Measurements from ENCODE around the gene SREBF2.

GRCh38 chr22:41929418-41929810 lies 96.5 kb downstream of the SREBF2 start:
- TF ChIP-seq, protein P1, sequence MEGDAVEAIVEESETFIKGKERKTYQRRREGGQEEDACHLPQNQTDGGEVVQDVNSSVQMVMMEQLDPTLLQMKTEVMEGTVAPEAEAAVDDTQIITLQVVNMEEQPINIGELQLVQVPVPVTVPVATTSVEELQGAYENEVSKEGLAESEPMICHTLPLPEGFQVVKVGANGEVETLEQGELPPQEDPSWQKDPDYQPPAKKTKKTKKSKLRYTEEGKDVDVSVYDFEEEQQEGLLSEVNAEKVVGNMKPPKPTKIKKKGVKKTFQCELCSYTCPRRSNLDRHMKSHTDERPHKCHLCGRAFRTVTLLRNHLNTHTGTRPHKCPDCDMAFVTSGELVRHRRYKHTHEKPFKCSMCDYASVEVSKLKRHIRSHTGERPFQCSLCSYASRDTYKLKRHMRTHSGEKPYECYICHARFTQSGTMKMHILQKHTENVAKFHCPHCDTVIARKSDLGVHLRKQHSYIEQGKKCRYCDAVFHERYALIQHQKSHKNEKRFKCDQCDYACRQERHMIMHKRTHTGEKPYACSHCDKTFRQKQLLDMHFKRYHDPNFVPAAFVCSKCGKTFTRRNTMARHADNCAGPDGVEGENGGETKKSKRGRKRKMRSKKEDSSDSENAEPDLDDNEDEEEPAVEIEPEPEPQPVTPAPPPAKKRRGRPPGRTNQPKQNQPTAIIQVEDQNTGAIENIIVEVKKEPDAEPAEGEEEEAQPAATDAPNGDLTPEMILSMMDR (IDR thresholded peaks at IDR 0.05; ENCODE audit: low read depth, low read length): no peak
- no peak for TF ChIP-seq EZH2phosphoT487 (IDR thresholded peaks at IDR 0.05; ENCODE audit: low read depth)
